IMR-90 (cell line): Measurements from ENCODE around the gene MMP14.

Experiments used
- BHLHE40 ChIP-seq: fragments of 150-350 bp; IDR thresholded peaks from 2 replicates; pipeline ENCODE4 v1.6.1; 2016; ENCODE audit warnings: mild to moderate bottlenecking, low read depth, low read length
- CEBPB ChIP-seq: IDR thresholded peaks from 2 replicates; pipeline ENCODE4 v1.6.1; 2012; ENCODE audit warnings: low read depth, low read length, improper control_type of control experiment
- FOS ChIP-seq: fragments of 150-350 bp; IDR thresholded peaks from 2 replicates; pipeline ENCODE4 v1.6.1; 2016; ENCODE audit warnings: low read depth, low read length
- MAFK ChIP-seq: IDR thresholded peaks from 2 replicates; pipeline ENCODE4 v1.6.1; 2012; ENCODE audit warnings: low read depth, low read length, improper control_type of control experiment
- NFE2L2 ChIP-seq: fragments of 150-350 bp; IDR thresholded peaks from 2 replicates; pipeline ENCODE4 v1.6.1; 2016; ENCODE audit warnings: low read depth, mild to moderate bottlenecking, low read length
- POLR2A ChIP-seq: IDR thresholded peaks from 2 replicates; pipeline ENCODE4 v1.6.1; 2012; ENCODE audit warnings: mild to moderate bottlenecking, low read depth, low read length
- RAD21 ChIP-seq: IDR thresholded peaks from 2 replicates; pipeline ENCODE4 v1.6.1; 2012; ENCODE audit warnings: low read length, improper control_type of control experiment
- RCOR1 ChIP-seq: IDR thresholded peaks from 2 replicates; pipeline ENCODE4 v1.6.1; 2012; ENCODE audit warnings: mild to moderate bottlenecking, low read length, improper control_type of control experiment; ENCODE audit not compliant: insufficient replicate concordance
- RFX5 ChIP-seq: IDR thresholded peaks from 2 replicates; pipeline ENCODE4 v1.8.0; 2012; ENCODE audit warnings: low read depth, mild to moderate bottlenecking, low read length, moderate library complexity
- SMC3 ChIP-seq: fragments of 150-350 bp; IDR thresholded peaks from 2 replicates; pipeline ENCODE4 v1.6.1; 2016; ENCODE audit warnings: low read depth, mild to moderate bottlenecking, antibody characterized with exemption, low read length, moderate library complexity
- TF ChIP-seq, protein P1 (sequence below): conservative IDR thresholded peaks from 2 replicates; pipeline ENCODE4 v1.5.1; 2012; ENCODE audit warnings: mild to moderate bottlenecking, low read depth, low read length, improper control_type of control experiment
- TF ChIP-seq, protein P2 (sequence below): fragments of 150-350 bp; IDR thresholded peaks from 2 replicates; pipeline ENCODE4 v1.6.1; 2016; ENCODE audit warnings: low read depth, mild to moderate bottlenecking, low read length, moderate library complexity, borderline replicate concordance

GRCh38 chr14:22856428-22856827 lies 20.0 kb downstream of the MMP14 start:
- TF ChIP-seq NFE2L2 (no peak), BHLHE40 (no peak), MAFK (no peak), CEBPB (no peak), FOS (no peak), POLR2A (no peak), SMC3 (no peak), RCOR1 (no peak), RAD21 (no peak), RFX5 (no peak)
- TF ChIP-seq, protein P1, sequence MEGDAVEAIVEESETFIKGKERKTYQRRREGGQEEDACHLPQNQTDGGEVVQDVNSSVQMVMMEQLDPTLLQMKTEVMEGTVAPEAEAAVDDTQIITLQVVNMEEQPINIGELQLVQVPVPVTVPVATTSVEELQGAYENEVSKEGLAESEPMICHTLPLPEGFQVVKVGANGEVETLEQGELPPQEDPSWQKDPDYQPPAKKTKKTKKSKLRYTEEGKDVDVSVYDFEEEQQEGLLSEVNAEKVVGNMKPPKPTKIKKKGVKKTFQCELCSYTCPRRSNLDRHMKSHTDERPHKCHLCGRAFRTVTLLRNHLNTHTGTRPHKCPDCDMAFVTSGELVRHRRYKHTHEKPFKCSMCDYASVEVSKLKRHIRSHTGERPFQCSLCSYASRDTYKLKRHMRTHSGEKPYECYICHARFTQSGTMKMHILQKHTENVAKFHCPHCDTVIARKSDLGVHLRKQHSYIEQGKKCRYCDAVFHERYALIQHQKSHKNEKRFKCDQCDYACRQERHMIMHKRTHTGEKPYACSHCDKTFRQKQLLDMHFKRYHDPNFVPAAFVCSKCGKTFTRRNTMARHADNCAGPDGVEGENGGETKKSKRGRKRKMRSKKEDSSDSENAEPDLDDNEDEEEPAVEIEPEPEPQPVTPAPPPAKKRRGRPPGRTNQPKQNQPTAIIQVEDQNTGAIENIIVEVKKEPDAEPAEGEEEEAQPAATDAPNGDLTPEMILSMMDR: no peak
- TF ChIP-seq, protein P2, sequence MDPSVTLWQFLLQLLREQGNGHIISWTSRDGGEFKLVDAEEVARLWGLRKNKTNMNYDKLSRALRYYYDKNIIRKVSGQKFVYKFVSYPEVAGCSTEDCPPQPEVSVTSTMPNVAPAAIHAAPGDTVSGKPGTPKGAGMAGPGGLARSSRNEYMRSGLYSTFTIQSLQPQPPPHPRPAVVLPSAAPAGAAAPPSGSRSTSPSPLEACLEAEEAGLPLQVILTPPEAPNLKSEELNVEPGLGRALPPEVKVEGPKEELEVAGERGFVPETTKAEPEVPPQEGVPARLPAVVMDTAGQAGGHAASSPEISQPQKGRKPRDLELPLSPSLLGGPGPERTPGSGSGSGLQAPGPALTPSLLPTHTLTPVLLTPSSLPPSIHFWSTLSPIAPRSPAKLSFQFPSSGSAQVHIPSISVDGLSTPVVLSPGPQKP: no peak
